NCI-H446 treated with DMSO at 0.1 percent for 48 hours (cell line): Measurements from ENCODE around the gene SLC9A1.
A peak's percentile ranks its signal among the peaks of the same experiment; 100 is the strongest.
"Not testable (repeated sequence)": the region's sequence is repeated elsewhere in the genome, so short reads cannot be mapped to it uniquely, and the experiment has no call there.

Source experiments
- DNase-seq: peaks from one replicate; lab custom pipeline; 2025; lab: John Stamatoyannopoulos, UW

SLC9A1 gene

GRCh38 chr1:27154991-27155781 lies at the start of gene SLC9A1:
TSS of gene SLC9A1 (minus strand) at chr1:27155125. CDS start at chr1:27154334, 791 bp downstream.
- peak; percentile 88 for DNase-seq

- no peak for DNase-seq
Measured at GRCh38 chr1:27203946-27204345, 49.0 kb upstream of the SLC9A1 start.

DNA sequence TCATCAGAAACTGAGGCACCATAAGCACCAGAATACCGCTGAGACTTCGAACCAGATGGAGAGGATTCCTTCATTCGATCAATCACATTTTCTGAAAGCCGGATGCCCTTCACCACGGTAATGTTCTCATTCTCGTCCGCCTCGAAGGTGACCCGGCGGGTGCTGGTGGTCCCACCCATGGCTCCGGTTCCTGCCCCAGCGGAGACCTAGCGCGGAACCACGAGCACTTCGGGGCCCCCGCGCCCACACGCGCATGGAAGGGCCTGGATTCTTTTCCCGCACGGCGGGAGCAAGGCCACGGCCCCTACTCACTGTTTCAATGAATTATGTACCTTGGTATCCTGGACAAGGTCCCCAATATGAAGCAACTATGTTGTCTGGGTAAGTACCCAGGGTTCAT lies 46.4 kb upstream of the SLC9A1 start:
- DNase-seq, result no peak

DNA sequence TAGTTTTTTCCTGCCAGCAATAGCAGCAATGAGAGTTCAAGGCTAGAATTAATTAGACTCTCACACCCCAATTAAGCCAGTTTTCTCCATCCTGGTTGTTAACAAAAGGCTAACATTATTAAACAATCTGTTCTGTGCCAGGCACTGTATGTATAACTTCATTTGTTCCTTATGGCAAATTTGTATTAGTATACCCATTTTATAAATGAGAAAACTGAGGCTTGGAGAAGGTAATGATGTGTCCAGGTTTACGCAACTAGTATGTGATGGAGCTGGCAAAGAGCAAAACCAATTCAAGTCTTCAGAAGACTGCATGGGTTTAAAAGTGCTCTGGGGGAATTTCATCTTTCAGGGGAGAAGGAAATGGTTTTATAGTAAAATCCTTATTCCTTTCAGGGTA lies 38.3 kb upstream of the SLC9A1 start:
- no peak for DNase-seq

GRCh38 chr1:27192039-27192529 lies 37.2 kb upstream of the SLC9A1 start:
- DNase-seq, result no peak

- DNase-seq, result not testable (repeated sequence)
Measured at GRCh38 chr1:27184665-27185064, 29.7 kb upstream of the SLC9A1 start.

DNA sequence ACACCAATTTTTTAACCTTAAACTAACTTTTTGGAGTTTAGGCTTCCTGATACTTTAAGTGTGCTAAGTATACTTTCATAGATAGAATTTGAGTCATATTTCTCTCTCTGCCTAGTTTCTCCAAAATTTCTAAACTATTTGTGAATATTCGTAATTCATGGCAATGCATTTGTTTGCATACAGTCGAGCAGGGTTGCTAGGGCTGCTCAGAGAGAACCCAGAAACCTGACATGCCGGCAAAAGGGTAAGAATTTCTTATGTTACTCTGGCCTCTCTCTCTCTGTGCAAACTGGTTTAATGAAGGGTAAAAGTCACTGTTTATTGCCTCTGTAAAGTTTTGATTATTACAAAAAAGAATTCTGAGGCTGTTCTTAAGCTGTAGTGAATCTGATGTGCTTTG lies 25.1 kb upstream of the SLC9A1 start:
- DNase-seq, result no peak

GRCh38 chr1:27179379-27179778 lies 24.5 kb upstream of the SLC9A1 start:
- DNase-seq, result no peak

DNA sequence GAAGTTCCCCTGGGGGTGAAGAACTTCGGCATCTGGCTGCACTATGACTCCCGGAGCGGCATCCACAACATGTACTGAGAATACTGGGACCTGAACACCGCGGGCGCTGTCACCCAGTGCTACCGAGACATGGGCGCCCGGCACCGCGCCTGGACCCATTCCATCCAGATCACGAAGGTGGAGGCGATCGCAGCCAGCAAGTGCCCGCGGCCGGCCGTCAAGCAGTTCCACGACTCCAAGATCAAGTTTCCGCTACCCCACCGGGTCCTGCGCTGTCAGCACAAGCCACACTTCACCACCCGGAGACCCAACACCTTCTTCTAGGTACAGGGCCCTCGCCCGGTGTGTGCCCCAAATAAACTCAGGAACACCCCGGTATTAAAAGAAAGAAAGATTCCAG lies 22.0 kb upstream of the SLC9A1 start:
- no peak for DNase-seq

GRCh38 chr1:27176323-27176722 lies 21.4 kb upstream of the SLC9A1 start:
- DNase-seq, result no peak

DNA sequence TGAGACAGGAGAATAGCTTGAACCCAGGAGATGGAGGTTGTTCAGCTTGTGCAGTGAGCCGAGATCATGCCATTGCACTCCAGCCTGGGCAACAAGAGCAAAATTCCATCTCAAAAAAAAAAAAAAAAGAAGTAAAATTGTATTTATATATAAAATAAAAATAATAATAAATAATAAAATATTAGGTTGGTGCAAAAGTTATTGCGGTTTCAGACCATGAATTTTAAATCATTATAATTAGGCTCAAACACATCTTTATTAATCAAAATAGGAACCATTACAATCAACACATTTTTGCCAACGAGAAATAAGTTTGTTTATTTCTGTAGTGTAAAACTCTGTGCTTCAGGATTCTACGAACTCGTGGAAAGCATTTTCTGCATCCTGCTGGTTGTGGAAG lies 18.1 kb upstream of the SLC9A1 start:
- DNase-seq, result not testable (repeated sequence)

DNA sequence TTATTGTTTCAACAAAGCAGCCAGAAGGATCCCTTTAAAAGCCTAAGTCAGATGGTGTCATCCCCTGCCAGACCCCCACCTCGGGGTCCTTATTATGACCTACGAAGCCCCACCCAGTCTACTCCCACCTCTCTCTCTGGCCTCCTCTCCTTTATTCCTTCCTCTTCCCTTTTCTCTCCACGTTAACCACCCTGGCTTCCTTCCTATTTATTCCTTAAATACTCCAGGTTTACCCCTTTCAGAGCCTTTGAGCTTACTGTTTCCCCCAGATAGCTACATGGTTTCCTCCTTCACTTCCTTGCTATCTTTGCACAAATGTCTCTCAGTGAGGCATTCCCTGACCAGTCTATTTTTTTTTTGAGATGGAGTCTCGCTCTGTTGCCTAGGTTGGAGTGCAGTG lies 12.0 kb upstream of the SLC9A1 start:
- DNase-seq, result no peak

DNA sequence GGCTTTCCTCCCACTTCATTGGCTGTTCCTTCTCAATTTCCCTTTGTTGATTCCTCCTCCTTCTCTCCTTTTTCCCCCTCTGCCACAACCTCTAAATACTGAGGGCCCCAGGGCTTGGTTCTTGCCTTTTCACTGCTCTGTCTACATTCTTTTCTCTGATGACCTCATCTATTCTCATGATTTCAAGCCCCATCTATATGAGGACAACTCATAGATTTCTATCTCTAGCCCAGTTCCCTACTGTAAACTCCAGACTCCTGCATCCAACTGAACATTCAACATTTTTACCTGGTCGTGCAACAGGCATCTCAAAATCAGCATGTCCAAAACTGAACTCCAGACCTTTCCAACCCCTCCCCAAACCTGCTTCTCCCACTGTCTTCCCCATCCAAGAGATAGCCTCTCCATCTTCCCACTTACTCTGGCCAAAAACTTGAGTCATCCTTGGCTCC lies 11.5 kb upstream of the SLC9A1 start:
- no peak for DNase-seq

GRCh38 chr1:27163093-27163492 lies 8.2 kb upstream of the SLC9A1 start:
- no peak for DNase-seq

GRCh38 chr1:27162090-27162489 lies 7.2 kb upstream of the SLC9A1 start:
- DNase-seq, result no peak

GRCh38 chr1:27161594-27161993 lies 6.7 kb upstream of the SLC9A1 start:
- no peak for DNase-seq

DNA sequence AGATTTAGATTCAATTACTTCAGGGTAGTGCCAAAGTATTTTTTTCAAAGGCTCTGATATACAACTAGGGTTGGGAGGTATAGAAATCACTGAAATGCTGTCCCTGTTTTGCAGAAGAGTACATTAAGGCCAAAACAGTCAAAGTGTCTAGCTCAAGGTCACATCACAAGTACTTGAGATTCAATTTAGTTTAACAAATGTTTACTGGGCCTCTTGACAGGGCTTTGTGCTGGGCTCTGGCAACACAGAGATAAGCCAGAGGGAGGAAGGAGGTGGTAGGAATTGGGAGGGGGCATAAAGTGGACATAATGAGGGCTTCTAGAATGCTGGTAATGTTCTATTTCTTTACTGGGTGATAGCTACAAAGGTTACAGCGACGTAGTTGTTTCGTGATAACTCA lies 2.3 kb upstream of the SLC9A1 start:
- no peak for DNase-seq

DNA sequence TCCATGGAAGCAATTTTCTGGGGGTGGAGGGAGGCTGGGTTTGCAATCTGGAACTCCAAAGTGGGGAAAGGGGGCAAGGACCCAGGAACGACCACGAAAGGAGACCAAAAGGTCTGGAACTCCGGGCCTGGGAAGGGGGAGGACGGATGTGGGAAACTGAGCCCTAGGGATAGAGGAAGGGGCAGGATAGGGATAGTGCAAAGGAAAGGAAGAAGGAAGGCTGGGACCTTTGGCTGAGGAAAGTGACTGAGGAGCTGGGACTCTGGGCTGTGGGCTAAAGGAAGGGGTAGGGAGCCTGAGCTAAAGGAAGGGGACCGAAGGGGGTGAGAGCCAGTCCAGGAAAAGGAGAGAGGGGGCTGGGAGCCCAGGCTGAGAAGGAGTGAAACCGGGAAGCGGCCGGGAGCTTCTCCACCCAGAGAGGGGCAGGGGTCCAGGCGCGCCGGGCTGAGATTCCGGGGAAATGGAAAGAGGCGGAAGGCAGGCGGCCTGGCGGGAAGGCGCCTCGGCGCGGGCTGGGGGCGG lies 395 bp downstream of the SLC9A1 start:
- DNase-seq, result no peak

DNA sequence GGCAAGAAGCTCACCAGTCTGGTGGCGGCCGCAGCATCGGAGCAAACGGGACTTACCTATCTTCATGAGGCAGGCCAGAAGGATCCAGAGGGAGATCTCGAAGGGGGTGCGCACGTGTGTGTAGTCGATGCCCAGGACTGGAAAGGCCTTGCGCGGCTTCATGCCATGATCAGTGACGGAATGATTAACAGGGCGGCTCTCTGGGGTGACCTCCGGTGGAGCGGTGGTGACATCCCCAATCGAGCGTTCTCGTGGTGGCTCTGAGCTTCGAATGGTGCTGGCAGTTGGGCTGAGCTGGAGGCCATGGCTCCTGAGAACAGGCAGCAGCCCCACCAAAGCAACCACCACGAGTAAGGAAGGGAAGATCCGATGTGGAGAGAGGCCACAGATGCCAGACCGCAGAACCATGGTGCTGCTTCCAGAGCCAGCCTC lies 982 bp downstream of the SLC9A1 start:
- DNase-seq, result no peak

DNA sequence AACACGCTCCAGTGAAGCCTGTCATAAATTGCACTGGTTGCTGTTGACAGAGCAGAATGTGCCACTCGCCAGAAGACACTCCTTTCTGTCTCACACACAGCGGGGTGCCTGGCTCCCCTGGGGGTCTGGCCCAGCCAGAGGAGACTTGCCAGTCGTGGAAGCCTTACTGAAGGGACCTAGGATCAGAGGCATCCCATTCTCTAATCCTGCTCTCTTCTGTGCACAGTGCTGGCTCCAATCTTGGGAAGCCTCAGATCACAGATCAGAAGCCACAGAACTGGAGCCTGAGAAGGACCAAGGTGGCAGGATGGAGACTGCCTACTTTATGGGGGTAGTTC lies 1.4 kb downstream of the SLC9A1 start:
- DNase-seq, result no peak

DNA sequence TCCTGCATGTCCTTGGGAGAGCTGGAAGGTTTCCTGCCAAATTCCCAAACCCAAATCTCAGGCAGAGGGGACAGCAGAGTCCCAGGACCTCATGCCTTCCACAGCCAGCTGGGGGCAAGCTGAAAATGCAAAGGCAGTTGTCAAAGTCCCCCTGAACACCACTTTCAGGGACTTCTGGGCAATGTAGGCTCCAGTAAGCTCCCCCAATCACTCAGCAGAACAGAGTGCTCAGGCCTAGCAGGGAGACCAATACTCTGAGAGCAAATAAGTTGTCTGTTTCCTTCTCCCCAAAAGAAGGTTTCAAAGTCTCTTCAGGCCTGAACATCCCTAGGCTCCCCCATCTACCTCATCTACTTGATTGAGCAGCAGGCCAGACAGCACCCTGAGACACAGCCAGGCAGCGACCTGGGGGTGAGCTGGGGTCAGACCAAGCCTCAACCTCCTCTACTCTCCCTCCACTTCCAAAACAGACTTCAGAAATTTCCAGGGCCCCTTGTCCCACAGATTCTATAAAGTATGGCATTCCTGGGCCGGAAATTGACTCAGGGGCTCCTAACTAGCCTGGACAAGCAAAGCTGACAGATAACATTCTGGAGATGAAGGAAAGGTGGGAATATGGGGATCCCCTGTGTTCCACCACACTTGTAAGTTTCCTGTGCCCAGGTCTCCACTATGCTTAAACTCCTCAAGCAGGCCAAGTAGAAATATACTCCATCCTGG lies 1.9 kb downstream of the SLC9A1 start:
- DNase-seq, result no peak

GRCh38 chr1:27152004-27152828 lies 2.7 kb downstream of the SLC9A1 start:
- no peak for DNase-seq
